D721Med (cell line): ENCODE measurements around the gene DACH1.
A peak's percentile ranks its signal among the peaks of the same experiment; 100 is the strongest.

Experiments used
- DNase-seq: peaks from one replicate; pipeline ENCODE4 v3.0.0; 2011; ENCODE audit warnings: low spot score; ENCODE audit not compliant: insufficient read length
- FAIRE-seq: peaks from 2 replicates; lab custom pipeline; 2011; peaks lifted over from hg19 to GRCh38; lab: Jason Lieb, UNC
- CTCF ChIP-seq: IDR thresholded peaks from 2 replicates; pipeline ENCODE4 v1.5.1; 2012; ENCODE audit warnings: mild to moderate bottlenecking, control low read depth; ENCODE audit not compliant: insufficient read depth; ENCODE audit errors: missing control alignments

DACH1 gene

GRCh38 chr13:71621174-71622124 is 245.6 kb downstream of the DACH1 start:
- no peak for DNase-seq
- peak; percentile 55 for FAIRE-seq
- TF ChIP-seq CTCF: no peak

GRCh38 chr13:71619096-71619495 is 247.9 kb downstream of the DACH1 start:
- FAIRE-seq: no peak
- no peak for TF ChIP-seq CTCF
- no peak for DNase-seq

GRCh38 chr13:71618159-71618558 is 248.8 kb downstream of the DACH1 start:
- DNase-seq: no peak
- TF ChIP-seq CTCF: no peak
- peak; percentile 61 for FAIRE-seq

- TF ChIP-seq CTCF: no peak
- FAIRE-seq (no peak), DNase-seq (no peak)
Observed at GRCh38 chr13:71617265-71617664, 249.7 kb downstream of the DACH1 start.

- no peak for FAIRE-seq
- DNase-seq: no peak
Observed at GRCh38 chr13:71613066-71613745, 253.8 kb downstream of the DACH1 start.

GRCh38 chr13:71611292-71611691 is 255.7 kb downstream of the DACH1 start:
- DNase-seq (no peak), FAIRE-seq (no peak)
- no peak for TF ChIP-seq CTCF

More at GRCh38 chr13:71613066-71613745, 253.8 kb downstream of the DACH1 start:
- TF ChIP-seq CTCF: no peak

GRCh38 chr13:71610876-71611275 is 256.1 kb downstream of the DACH1 start:
- DNase-seq (no peak), FAIRE-seq (peak; percentile 32)
- TF ChIP-seq CTCF: no peak
